ENCODE data around the gene CEBPG.

Gene CEBPG

GRCh38 chr19:33373453-33374235 is at the start of gene CEBPG:
CEBPG (plus strand) TSS chr19:33373709; CDS start chr19:33379240, 5,531 bp downstream.
- peak; percentile 85 for DNase-seq

- no peak for DNase-seq
Observed at GRCh38 chr19:33324628-33325027, 48.9 kb upstream of the CEBPG start.

- no peak for DNase-seq
Observed at GRCh38 chr19:33325920-33326319, 47.6 kb upstream of the CEBPG start.

- no peak for DNase-seq
Observed at GRCh38 chr19:33329060-33329459, 44.4 kb upstream of the CEBPG start.

- DNase-seq: no peak
Observed at GRCh38 chr19:33329736-33330135, 43.8 kb upstream of the CEBPG start.

- no peak for DNase-seq
Observed at GRCh38 chr19:33332248-33332647, 41.3 kb upstream of the CEBPG start.

- no peak for DNase-seq
Observed at GRCh38 chr19:33333151-33333550, 40.4 kb upstream of the CEBPG start.

GRCh38 chr19:33333642-33334041 is 39.9 kb upstream of the CEBPG start:
- no peak for DNase-seq

GRCh38 chr19:33334271-33334670 is 39.2 kb upstream of the CEBPG start:
- DNase-seq: no peak

GRCh38 chr19:33335446-33335845 is 38.1 kb upstream of the CEBPG start:
- no peak for DNase-seq

GRCh38 chr19:33339016-33339984 is 34.2 kb upstream of the CEBPG start:
- no peak for DNase-seq

- DNase-seq: no peak
Observed at GRCh38 chr19:33340991-33341390, 32.5 kb upstream of the CEBPG start.

GRCh38 chr19:33343301-33343700 is 30.2 kb upstream of the CEBPG start:
- DNase-seq: no peak

GRCh38 chr19:33343859-33344572 is 29.5 kb upstream of the CEBPG start:
- DNase-seq: no peak

- no peak for DNase-seq
Observed at GRCh38 chr19:33344573-33344925, 29.0 kb upstream of the CEBPG start.

GRCh38 chr19:33345163-33345562 is 28.3 kb upstream of the CEBPG start:
- DNase-seq: no peak

GRCh38 chr19:33346665-33347064 is 26.8 kb upstream of the CEBPG start:
- no peak for DNase-seq

- DNase-seq: no peak
Observed at GRCh38 chr19:33347300-33347699, 26.2 kb upstream of the CEBPG start.

- no peak for DNase-seq
Observed at GRCh38 chr19:33348301-33349010, 25.1 kb upstream of the CEBPG start.

GRCh38 chr19:33349319-33350289 is 23.9 kb upstream of the CEBPG start:
- DNase-seq: no peak
